Adrenal gland (tissue), 12 donors: Measurements from ENCODE around the gene TULP4. TPM values are rescaled to one million over a fixed set of nuclear protein-coding genes. Genes with fewer than 3 reads are reported as not detected.

Experiments used
- DNase-seq, 7 donors: peaks; one replicate each; pipeline ENCODE4 v3.0.0-alpha.2; 2019 to 2020
- H3K27ac ChIP-seq, 5 donors: fragments of 200-600 bp; sonication (generic) in 4 of 5; 1 replicate in 3 of 5; 2 replicates in 2 of 5; pipeline versions ENCODE4 v1.5.1 to v1.8.0; 2016 to 2020; ENCODE audit warnings: mild to moderate bottlenecking in 1 of 5
- H3K27me3 ChIP-seq: fragments of 200-600 bp; 2 replicates; pipeline ENCODE4 v1.8.0; 2021
- H3K36me3 ChIP-seq, 2 donors: fragments of 200-600 bp; replicated peaks in 1 of 2; 1 replicate in 1 of 2; 2 replicates in 1 of 2; pipeline versions ENCODE4 v1.5.1 to v1.8.0; 2018 to 2022
- H3K4me1 ChIP-seq, 2 donors: fragments of 200-600 bp; replicated peaks in 1 of 2; 1 replicate in 1 of 2; 2 replicates in 1 of 2; pipeline versions ENCODE4 v1.5.1 to v1.8.0; 2018 to 2021
- H3K4me3 ChIP-seq, 4 donors: fragments of 200-600 bp; sonication (generic) in 3 of 4; one replicate each; pipeline ENCODE4 v1.5.1; 2016 to 2018
- H3K9me3 ChIP-seq, 3 donors: fragments of 200-600 bp; sonication (generic) in 1 of 3; replicated peaks in 1 of 3; 1 replicate in 2 of 3; 2 replicates in 1 of 3; pipeline versions ENCODE4 v1.5.1 to v1.8.0; 2016 to 2021
- POLR2A ChIP-seq, 2 donors: fragments of 450-650 bp; IDR thresholded peaks; one replicate each; pipeline ENCODE4 v1.6.1; 2017; ENCODE audit warnings: antibody characterized with exemption in 2 of 2, mild to moderate bottlenecking in 2 of 2, moderate library complexity in 1 of 2
- WGBS, 4 donors: extraction: QIAGEN DNeasy Blood & Tissue Kit in 2 of 4; methylation state at CpG; one replicate each; pipeline versions ENCODE4 v1.1.5 to v1.1.7; 2013 to 2017; 5-methylcytosine and 5-hydroxymethylcytosine counted together
- intact Hi-C, 2 donors: fragments of 100-400 bp; cut with DNase I; formaldehyde crosslinking; loops; one replicate each; pipeline versions ENCODE4 v1.14.1 to v1.15.0; 2022 to 2023
- polyA plus RNA-seq, 3 donors: library from polyadenylated mRNA; stranded (reverse); fragments of 200-250 nt in 2 of 3; fragments of 350-450 nt in 1 of 3; fragmentation: Illumina TruSeq in 1 of 3; extraction: RNeasy Lipid Tissue Mini Kit (QIAGEN cat#74804) in 1 of 3; gene quantifications; one replicate each; pipeline ENCODE4 v1.2.3, GENCODE V29; 2013 to 2014
- total RNA-seq, 9 donors: library from RNA; depleted of rRNA in 4 of 9; stranded (reverse); fragments of >200 nt in 4 of 9; fragments of 120-200 nt in 1 of 9; fragmentation: NEBNext Ultra II Directional in 1 of 9; extraction: Animal tissue kit (Norgen Biotek cat#: 25700) in 1 of 9; gene quantifications; one replicate each; pipeline versions ENCODE4 v1.1.0 to v1.2.4, GENCODE V29; 2013 to 2023
- TF ChIP-seq, protein P1 (sequence below), 6 experiments: fragments of 450-650 bp in 4 of 6; fragments of 200-600 bp in 2 of 6; sonication (generic) in 1 of 6; IDR thresholded peaks; 1 replicate in 5 of 6; 2 replicates in 1 of 6; pipeline versions ENCODE4 v1.5.1 to v1.8.0; 2016 to 2021; ENCODE audit warnings: antibody characterized with exemption in 6 of 6, mild to moderate bottlenecking in 2 of 6, moderate library complexity in 1 of 6
- donor health status: healthy with polysubstance abuse.
- donor health status: Bipolar disorder and iron deficiency.
- donor health status: DM: yes; HTN: yes; CAD: no.
- donor health status: DM: no; HTN: no; CAD: no.
- donor health status: DM: no; HTN: no; CAD: no.
- donor health status: DM: yes; HTN: yes; CAD: no.

Gene TULP4
- total and polyA plus RNA-seq, 12 donors = 1.9 to 89.6 (median 61.4) TPM

DNA sequence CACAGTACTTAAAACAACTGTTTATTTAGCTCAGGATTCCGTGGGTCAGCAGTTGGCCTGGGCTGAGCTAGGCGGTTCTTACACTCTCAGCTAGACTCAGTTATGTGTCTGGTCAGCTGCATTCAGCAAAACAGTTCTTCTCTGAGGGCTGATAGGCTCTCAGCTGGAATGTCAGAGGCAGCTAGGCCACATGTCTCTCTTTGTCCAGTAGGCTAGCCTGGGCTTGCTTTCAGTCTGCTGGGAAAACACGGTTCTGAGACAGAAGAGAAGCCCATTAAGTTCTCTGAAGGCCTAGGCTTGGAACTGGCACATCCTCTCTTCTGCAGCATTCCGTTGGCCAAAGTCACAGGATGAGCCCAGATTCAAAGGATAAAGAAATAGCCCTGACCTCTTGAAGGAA is 65.6 kb downstream of the TULP4 start:
- Histone ChIP-seq H3K36me3 (no peaks in the 10 kb centered on the region), H3K9me3 (no peaks in the 10 kb centered on the region), H3K4me1 (peaks cover 0 to 5% of the 10 kb centered on the region in 2 donors), H3K27me3 (no peaks in the 10 kb centered on the region), H3K4me3 (no peak overlapping the region), H3K27ac (no peak overlapping the region)
- no peak for TF ChIP-seq POLR2A (IDR thresholded peaks at IDR 0.05)
- TF ChIP-seq, protein P1, sequence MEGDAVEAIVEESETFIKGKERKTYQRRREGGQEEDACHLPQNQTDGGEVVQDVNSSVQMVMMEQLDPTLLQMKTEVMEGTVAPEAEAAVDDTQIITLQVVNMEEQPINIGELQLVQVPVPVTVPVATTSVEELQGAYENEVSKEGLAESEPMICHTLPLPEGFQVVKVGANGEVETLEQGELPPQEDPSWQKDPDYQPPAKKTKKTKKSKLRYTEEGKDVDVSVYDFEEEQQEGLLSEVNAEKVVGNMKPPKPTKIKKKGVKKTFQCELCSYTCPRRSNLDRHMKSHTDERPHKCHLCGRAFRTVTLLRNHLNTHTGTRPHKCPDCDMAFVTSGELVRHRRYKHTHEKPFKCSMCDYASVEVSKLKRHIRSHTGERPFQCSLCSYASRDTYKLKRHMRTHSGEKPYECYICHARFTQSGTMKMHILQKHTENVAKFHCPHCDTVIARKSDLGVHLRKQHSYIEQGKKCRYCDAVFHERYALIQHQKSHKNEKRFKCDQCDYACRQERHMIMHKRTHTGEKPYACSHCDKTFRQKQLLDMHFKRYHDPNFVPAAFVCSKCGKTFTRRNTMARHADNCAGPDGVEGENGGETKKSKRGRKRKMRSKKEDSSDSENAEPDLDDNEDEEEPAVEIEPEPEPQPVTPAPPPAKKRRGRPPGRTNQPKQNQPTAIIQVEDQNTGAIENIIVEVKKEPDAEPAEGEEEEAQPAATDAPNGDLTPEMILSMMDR (IDR thresholded peaks at IDR 0.05) = no peak
- WGBS, 4 donors = 61 to 80% (median 65%) methylated on average over 4 of the region's 4 CpGs
- DNase-seq = peak in 2 of 7 donors; percentile 2 to 18
- intact Hi-C loops = no loop called here

DNA sequence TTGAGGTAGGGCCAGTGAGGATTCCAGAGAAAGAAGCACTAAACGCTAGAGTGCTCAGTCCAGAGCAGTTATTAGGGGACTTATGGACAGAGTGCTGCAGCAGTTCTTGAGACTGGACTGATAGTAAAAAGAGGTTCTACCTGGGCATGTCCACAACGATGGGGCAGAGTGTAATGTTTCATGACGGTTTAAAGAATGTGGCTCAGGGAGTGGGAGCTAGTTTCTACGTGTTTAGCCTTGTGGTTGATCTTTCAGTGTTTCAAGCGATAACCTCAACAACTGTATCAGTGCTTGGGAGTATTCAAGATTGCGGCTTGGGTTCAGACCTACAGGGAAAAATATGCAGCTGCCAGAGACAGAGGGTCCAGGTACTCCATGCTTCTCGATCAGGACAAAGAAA is 67.1 kb downstream of the TULP4 start:
- no peaks in the 10 kb centered on the region for H3K27me3 ChIP-seq
- no peaks in the 10 kb centered on the region for H3K36me3 ChIP-seq
- intact Hi-C loops = no loop called here
- 90 to 96% (median 95%) methylated on average over 7 of the region's 7 CpGs for WGBS, 4 donors
- no peaks in the 10 kb centered on the region for H3K9me3 ChIP-seq
- no peak for DNase-seq
- TF ChIP-seq POLR2A (IDR thresholded peaks at IDR 0.05) = no peak
- TF ChIP-seq, protein P1 (IDR thresholded peaks at IDR 0.05) = no peak
- H3K4me1 ChIP-seq = no peaks in the 10 kb centered on the region
- H3K4me3 ChIP-seq = no peak overlapping the region
- no peak overlapping the region for H3K27ac ChIP-seq

DNA sequence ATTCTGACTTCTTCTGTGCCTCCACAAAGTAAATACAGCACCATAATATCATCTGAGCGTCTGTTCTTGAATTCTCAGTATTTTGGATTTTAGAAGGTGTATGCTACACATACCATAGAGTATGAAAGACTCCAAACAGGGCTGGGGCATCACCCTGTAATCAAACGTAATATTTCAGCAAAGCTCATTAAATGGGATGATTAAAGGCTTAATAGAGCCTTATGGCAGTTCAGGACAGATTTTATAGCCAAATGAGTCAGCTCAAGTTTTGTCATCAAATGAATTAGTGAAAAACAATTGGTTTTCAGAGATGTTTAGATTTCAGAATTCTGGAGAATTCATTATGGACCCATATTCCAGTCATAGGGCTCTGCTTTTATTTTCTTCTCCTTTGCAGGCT is 68.9 kb downstream of the TULP4 start:
- 80 to 91% (median 87%) methylated on average over 2 of the region's 2 CpGs for WGBS, 4 donors
- H3K36me3 ChIP-seq = no peaks in the 10 kb centered on the region
- no peak overlapping the region for H3K4me3 ChIP-seq
- no peaks in the 10 kb centered on the region for H3K9me3 ChIP-seq
- H3K27me3 ChIP-seq = no peaks in the 10 kb centered on the region
- H3K4me1 ChIP-seq = peaks cover 0 to 4% of the 10 kb centered on the region in 2 donors
- intact Hi-C loops = no loop called here
- no peak overlapping the region for H3K27ac ChIP-seq
- no peak for DNase-seq
- TF ChIP-seq POLR2A (IDR thresholded peaks at IDR 0.05) = no peak
- TF ChIP-seq, protein P1 (IDR thresholded peaks at IDR 0.05) = no peak

DNA sequence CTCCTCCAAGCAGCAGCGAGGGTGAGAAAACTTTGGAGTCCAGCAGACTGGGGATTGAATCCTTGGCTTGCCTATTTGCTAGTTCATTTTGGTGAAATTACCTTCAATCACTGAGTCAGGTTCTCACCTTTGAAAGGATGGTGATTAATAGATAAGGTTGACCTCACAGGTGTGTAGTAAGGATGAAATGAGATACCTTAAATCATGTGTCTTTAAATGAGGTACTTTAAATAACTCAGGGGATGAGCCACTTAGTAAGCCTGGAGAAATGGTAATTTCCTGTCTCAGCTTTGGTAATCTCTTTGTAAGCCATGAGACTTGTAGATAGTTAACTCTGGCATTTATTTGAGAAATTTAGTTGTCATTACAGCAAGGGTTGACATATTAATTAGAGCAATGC is 70.2 kb downstream of the TULP4 start:
- intact Hi-C loops = no loop called here
- no peaks in the 10 kb centered on the region for H3K36me3 ChIP-seq
- DNase-seq = no peak
- TF ChIP-seq POLR2A (IDR thresholded peaks at IDR 0.05) = no peak
- TF ChIP-seq, protein P1 (IDR thresholded peaks at IDR 0.05) = no peak
- no peaks in the 10 kb centered on the region for H3K9me3 ChIP-seq
- H3K27ac ChIP-seq = no peak overlapping the region
- H3K27me3 ChIP-seq = no peaks in the 10 kb centered on the region
- 100% methylated on average over 1 of the region's 1 CpG for WGBS, 4 donors
- no peak overlapping the region for H3K4me3 ChIP-seq
- H3K4me1 ChIP-seq = peaks cover 0 to 4% of the 10 kb centered on the region in 2 donors
